Colonic mucosa (tissue), 4 donors: ENCODE data around the gene POLR3A. TPM values are rescaled to one million over a fixed set of nuclear protein-coding genes. Genes with fewer than 3 reads are reported as not detected.

Experiments
- DNase-seq: peaks from one replicate; pipeline ENCODE4 v3.0.0-alpha.2; 2020
- H3K27ac ChIP-seq: fragments of 200-600 bp; one replicate; pipeline ENCODE4 v1.8.0; 2021
- H3K27me3 ChIP-seq: fragments of 200-600 bp; one replicate; pipeline ENCODE4 v1.8.0; 2021
- H3K36me3 ChIP-seq: fragments of 200-600 bp; one replicate; pipeline ENCODE4 v1.8.0; 2021
- H3K4me1 ChIP-seq: fragments of 200-600 bp; one replicate; pipeline ENCODE4 v1.8.0; 2021; ENCODE audit warnings: mild to moderate bottlenecking
- H3K4me3 ChIP-seq: fragments of 200-600 bp; one replicate; pipeline ENCODE4 v1.8.0; 2021
- H3K9ac ChIP-seq, 2 donors: one replicate each; pipeline ENCODE4 v1.7.0; 2013; ENCODE audit warnings: control low read depth in 2 of 2, low read depth in 2 of 2, low read length in 2 of 2
- H3K9me3 ChIP-seq: fragments of 200-600 bp; one replicate; pipeline ENCODE4 v1.8.0; 2021
- intact Hi-C: fragments of 100-400 bp; cut with DNase I; formaldehyde crosslinking; loops from one replicate; pipeline ENCODE4 v1.14.1; 2022
- total RNA-seq, 2 donors: library from RNA; stranded (reverse); fragmentation: NEBNext Ultra II Directional in 1 of 2; extraction: Animal tissue kit (Norgen Biotek cat#: 25700) in 1 of 2; gene quantifications; one replicate each; pipeline ENCODE4 v1.2.1, GENCODE V29; 2021
- TF ChIP-seq, protein P1 (sequence below): fragments of 200-600 bp; IDR thresholded peaks from one replicate; pipeline ENCODE4 v1.8.0; 2022; ENCODE audit warnings: antibody characterized with exemption, mild to moderate bottlenecking
- donor health status: healthy.
- donor health status: DM: no; HTN: no; CAD: no.
- donor health status: DM: no; HTN: no; CAD: no.

POLR3A gene
- total RNA-seq, 2 donors from 2014 or later: 11.3 to 14.6 TPM

DNA sequence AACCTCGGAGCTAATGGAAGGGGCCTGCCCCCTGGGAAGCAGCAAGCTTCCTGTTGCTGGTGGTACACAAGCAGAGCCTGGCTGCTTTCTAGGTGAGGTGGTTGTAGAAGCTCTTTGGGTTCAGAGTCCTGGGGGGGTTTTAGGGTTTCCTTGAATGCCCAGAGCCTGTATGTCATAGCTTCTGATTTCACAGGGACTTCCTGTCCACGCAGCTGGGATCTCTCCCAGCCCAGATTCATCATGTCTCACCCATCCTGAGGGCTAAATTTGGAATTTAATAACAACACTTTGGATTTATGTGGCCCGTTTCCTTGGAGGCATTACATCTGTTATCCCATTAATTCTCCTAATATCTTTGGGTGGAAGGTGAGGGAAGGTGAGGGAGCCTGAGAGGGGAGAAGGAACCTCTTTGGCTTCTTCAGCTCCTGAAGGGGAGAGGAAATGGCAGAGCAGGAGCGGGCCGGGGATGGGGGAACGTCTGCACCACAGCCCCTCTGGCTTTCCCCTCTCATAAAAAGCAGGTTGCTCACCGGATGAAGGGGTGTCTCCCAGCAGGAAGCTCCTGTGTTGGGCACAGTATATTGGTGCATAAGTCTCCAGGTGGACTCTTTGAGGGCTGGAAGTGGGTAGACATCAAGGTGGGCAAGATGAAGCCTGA is 24.0 kb upstream of the POLR3A start:
- no peaks in the 10 kb centered on the region for H3K4me1 ChIP-seq
- no peak for DNase-seq
- TF ChIP-seq, protein P1, sequence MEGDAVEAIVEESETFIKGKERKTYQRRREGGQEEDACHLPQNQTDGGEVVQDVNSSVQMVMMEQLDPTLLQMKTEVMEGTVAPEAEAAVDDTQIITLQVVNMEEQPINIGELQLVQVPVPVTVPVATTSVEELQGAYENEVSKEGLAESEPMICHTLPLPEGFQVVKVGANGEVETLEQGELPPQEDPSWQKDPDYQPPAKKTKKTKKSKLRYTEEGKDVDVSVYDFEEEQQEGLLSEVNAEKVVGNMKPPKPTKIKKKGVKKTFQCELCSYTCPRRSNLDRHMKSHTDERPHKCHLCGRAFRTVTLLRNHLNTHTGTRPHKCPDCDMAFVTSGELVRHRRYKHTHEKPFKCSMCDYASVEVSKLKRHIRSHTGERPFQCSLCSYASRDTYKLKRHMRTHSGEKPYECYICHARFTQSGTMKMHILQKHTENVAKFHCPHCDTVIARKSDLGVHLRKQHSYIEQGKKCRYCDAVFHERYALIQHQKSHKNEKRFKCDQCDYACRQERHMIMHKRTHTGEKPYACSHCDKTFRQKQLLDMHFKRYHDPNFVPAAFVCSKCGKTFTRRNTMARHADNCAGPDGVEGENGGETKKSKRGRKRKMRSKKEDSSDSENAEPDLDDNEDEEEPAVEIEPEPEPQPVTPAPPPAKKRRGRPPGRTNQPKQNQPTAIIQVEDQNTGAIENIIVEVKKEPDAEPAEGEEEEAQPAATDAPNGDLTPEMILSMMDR: no peak
- H3K27ac ChIP-seq: no peak overlapping the region
- H3K9ac ChIP-seq: no peak overlapping the region
- H3K27me3 ChIP-seq: no peaks in the 10 kb centered on the region
- no peak overlapping the region for H3K4me3 ChIP-seq
- no peaks in the 10 kb centered on the region for H3K36me3 ChIP-seq
- no peaks in the 10 kb centered on the region for H3K9me3 ChIP-seq
- intact Hi-C loops: no loop called here

DNA sequence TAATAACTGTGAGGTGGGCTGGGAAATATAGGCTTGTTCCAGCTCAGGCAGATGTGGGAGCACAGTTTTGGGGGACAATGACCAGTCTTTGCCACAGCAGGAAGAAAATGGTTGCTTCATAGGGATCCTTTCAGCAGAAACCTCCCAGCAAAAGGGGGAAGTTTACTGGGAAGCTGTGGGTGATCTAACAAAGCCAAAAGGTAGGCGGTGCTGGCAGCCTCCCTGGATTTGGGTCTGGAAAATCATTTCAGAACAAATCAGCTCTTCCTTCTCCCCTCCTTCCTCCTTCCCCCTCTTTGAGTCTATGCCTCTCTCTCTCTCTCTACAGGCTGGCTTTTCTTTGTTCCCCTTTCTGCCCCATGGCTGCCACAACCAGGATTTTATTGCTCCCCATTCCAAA is 20.5 kb upstream of the POLR3A start:
- intact Hi-C loops: loop anchor here (5.0 to 10.0 kb wide), 4 partner anchors 117 to 1147 kb away; no protein-coding TSS in a partner anchor
- no peak overlapping the region for H3K27ac ChIP-seq
- no peak overlapping the region for H3K9ac ChIP-seq
- H3K27me3 ChIP-seq: no peaks in the 10 kb centered on the region
- H3K4me1 ChIP-seq: no peaks in the 10 kb centered on the region
- H3K36me3 ChIP-seq: no peaks in the 10 kb centered on the region
- DNase-seq: no peak
- H3K9me3 ChIP-seq: no peaks in the 10 kb centered on the region
- no peak overlapping the region for H3K4me3 ChIP-seq
- TF ChIP-seq, protein P1: no peak

DNA sequence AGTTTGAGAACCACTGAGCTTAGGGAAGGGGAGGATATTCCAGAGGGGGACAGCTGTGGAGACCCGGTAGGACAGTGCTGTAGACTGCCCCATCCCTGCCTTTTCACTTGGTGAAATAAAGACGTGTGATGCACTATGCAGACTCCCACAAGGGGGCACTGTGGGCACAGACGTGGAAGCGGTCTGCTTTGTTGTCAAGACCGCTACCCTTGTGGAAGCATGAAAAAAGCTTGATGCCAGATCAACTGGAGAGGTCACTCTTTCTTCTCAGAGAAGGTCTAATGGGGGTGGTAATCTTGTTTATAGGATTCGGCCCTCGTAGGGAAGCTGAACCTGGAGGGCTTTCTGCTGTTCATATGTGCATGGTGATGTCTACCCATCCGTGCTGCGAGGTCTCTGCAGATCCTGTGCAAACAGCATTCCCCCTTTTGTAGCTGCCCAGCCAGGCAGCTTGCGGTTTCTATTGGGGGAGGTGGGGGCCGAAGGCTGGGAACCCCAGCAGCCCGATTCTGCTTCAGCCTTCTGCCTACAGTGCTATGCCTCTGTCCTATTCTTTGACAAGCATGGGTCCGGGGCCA is 18.1 kb upstream of the POLR3A start:
- H3K9me3 ChIP-seq: no peaks in the 10 kb centered on the region
- no peak overlapping the region for H3K9ac ChIP-seq
- peak; percentile 91 for DNase-seq
- intact Hi-C loops: loop anchor here (5.0 to 10.0 kb wide), 4 partner anchors 120 to 1150 kb away; no protein-coding TSS in a partner anchor
- no peaks in the 10 kb centered on the region for H3K4me1 ChIP-seq
- H3K4me3 ChIP-seq: no peak overlapping the region
- TF ChIP-seq, protein P1: peak; percentile 87
- H3K27me3 ChIP-seq: no peaks in the 10 kb centered on the region
- H3K27ac ChIP-seq: no peak overlapping the region
- H3K36me3 ChIP-seq: no peaks in the 10 kb centered on the region

DNA sequence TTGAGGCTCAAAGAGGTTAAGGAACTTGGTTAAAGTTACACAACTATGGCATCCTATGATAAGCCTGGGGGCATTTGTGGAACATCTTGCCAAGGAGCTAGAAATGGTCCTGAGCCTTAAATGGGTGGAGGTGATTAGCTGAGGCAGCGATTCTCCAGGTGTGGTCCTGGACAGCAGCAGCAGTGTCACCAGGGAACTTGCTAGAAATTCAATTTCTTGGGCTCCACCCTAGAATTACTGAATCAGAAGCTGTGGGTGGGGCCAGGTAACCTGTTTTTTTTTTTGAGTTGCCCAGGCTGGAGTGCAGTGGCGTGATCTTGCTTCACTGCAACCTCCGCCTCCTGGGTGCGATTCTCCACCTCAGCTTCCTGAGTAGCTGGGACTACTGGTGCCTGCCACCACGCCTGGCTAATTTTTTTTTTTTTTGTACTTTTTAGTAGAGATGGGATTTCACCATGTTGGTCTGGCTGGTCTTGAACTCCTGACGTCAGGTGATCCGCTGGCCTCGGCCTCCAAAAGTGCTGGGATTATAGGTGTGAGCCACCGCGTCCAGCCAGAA is 17.5 kb upstream of the POLR3A start:
- Histone ChIP-seq H3K9me3 (no peaks in the 10 kb centered on the region), H3K27ac (no peak overlapping the region), H3K36me3 (no peaks in the 10 kb centered on the region), H3K27me3 (no peaks in the 10 kb centered on the region), H3K4me1 (no peaks in the 10 kb centered on the region), H3K9ac (no peak overlapping the region), H3K4me3 (no peak overlapping the region)
- DNase-seq: no peak
- intact Hi-C loops: loop anchor here (5.0 to 10.0 kb wide), 4 partner anchors 121 to 1151 kb away; no protein-coding TSS in a partner anchor
- TF ChIP-seq, protein P1: no peak

DNA sequence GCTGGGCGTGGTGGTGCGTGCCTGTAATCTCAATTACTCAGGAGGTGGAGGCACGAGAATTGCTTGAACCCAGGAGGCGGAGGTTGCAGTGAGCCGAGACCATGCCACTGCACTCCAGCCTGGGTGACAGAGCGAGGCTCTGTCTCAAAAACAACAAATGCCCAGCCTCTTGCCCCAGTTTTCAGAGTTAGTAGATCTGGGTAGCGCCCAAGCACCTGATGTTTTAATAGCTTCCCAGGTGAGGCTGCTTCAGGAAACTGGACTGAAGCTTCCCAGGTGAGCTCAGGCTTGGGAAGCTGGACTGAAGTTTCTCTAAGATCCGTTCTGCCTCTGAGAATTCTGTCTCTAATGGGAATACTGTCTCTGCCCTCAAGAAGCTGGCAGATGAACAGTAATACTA is 16.5 kb upstream of the POLR3A start:
- no peak for DNase-seq
- Histone ChIP-seq H3K27me3 (no peaks in the 10 kb centered on the region), H3K4me1 (no peaks in the 10 kb centered on the region), H3K4me3 (no peak overlapping the region), H3K27ac (no peak overlapping the region), H3K9ac (no peak overlapping the region), H3K9me3 (no peaks in the 10 kb centered on the region), H3K36me3 (no peaks in the 10 kb centered on the region)
- TF ChIP-seq, protein P1: no peak
- intact Hi-C loops: loop anchor here (5.0 to 10.0 kb wide), 4 partner anchors 121 to 1151 kb away; no protein-coding TSS in a partner anchor
